Dedifferentiated amniotic fluid mesenchymal stem cell (primary cell): ENCODE measurements around the gene ENO1.

ENCODE experiments used
- DNase-seq: peaks from one replicate; pipeline ENCODE4 v3.0.0-alpha.2; 2016; ENCODE audit errors: extremely low spot score

ENO1 gene

GRCh38 chr1:8813016-8813763 is 65.3 kb downstream of the ENO1 start:
- DNase-seq: no peak

GRCh38 chr1:8812081-8812480 is 66.4 kb downstream of the ENO1 start:
- DNase-seq: no peak
